Neuron (in vitro differentiated cells): ENCODE data around the gene ATXN7.

Experiments
- H2AFZ ChIP-seq: one replicate; pipeline ENCODE4 v1.6.1; 2013; ENCODE audit warnings: low read depth, mild to moderate bottlenecking, inconsistent platforms, low read length, moderate library complexity
- H3K27me3 ChIP-seq: one replicate; pipeline ENCODE4 v1.6.1; 2013; ENCODE audit warnings: low read length; ENCODE audit not compliant: insufficient read depth
- H3K36me3 ChIP-seq: one replicate; pipeline ENCODE4 v1.6.1; 2013; ENCODE audit warnings: low read length; ENCODE audit not compliant: insufficient read depth
- H3K4me1 ChIP-seq: one replicate; pipeline ENCODE4 v1.6.1; 2013; ENCODE audit warnings: low read length; ENCODE audit not compliant: insufficient read depth
- H3K4me3 ChIP-seq: 2 replicates; pipeline ENCODE4 v1.5.1; 2013; ENCODE audit warnings: mild to moderate bottlenecking, low read length, moderate library complexity
- H3K9me3 ChIP-seq: one replicate; pipeline ENCODE4 v1.6.1; 2013; ENCODE audit warnings: low read length

ATXN7 gene

GRCh38 chr3:64023187-64023860, 159.7 kb downstream of the ATXN7 start, which contains the start of gene PSMD6:
PSMD6 (minus strand) TSS chr3:64023494; CDS start chr3:64023419, 75 bp downstream.
- Histone ChIP-seq H3K27me3 (no peaks in the 10 kb centered on the region), H3K4me1 (peaks cover 21% of the 10 kb centered on the region), H3K9me3 (no peaks in the 10 kb centered on the region), H3K4me3 (peak within 1 kb of the TSS; percentile 95), H2AFZ (peak within 1 kb of the TSS; percentile 70), H3K36me3 (peaks cover 27% of the 10 kb centered on the region)

- H3K27me3 ChIP-seq = no peaks in the 10 kb centered on the region
- H3K4me3 ChIP-seq = peak overlapping the region; percentile 95
- H3K4me1 ChIP-seq = peaks cover 21% of the 10 kb centered on the region
- peaks cover 22% of the 10 kb centered on the region for H3K36me3 ChIP-seq
- no peaks in the 10 kb centered on the region for H3K9me3 ChIP-seq
- peak overlapping the region; percentile 70 for H2AFZ ChIP-seq
Measured at GRCh38 chr3:64023861-64024223, 160.2 kb downstream of the ATXN7 start.

- Histone ChIP-seq H2AFZ (no peak overlapping the region), H3K9me3 (no peaks in the 10 kb centered on the region), H3K27me3 (no peaks in the 10 kb centered on the region), H3K4me1 (peaks cover 24% of the 10 kb centered on the region), H3K36me3 (peaks cover 6% of the 10 kb centered on the region), H3K4me3 (no peak overlapping the region)
Measured at GRCh38 chr3:64026346-64026745, 162.7 kb downstream of the ATXN7 start.

DNA sequence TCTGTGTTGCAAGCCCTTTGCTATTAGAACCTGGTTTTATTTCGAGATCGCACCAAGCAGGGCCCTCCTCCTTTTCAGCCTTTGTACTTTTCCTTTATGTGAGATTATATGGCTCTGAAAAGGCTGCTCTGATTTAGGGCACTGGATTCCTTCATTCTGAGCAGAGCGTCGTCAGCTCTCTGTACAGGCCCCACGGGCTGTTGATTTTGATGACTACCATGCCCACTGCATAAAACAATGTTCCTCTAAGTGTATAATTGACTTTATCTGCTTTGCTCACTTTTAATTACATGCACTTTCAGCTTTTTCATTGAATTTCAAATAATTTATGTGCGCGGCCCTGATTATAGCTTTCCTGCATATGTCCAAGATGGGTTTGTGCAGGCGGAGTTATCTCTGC, 164.0 kb downstream of the ATXN7 start:
- Histone ChIP-seq H3K9me3 (no peaks in the 10 kb centered on the region), H3K4me1 (peaks cover 14% of the 10 kb centered on the region), H3K4me3 (no peak overlapping the region), H3K27me3 (no peaks in the 10 kb centered on the region), H2AFZ (peak overlapping the region; percentile 3), H3K36me3 (no peaks in the 10 kb centered on the region)

DNA sequence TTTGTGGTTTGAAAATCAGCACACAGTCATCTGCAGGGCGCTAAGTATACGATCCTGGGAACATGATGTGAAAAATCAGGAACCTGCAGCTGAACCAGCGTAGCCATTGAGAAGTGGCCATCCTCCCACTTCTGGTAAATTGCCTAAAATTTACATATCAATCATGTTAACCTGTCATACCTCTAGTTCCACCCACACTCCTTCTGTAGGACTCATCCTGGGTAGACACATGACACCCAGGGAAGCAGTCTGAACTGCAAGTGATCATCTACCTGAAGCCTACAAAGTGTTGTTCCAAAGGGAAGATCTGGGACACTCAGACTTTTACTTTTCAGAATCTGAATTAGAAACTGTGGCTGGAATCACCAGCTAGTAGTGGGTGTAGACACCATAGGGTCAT, 165.1 kb downstream of the ATXN7 start:
- Histone ChIP-seq H3K4me1 (peaks cover 14% of the 10 kb centered on the region), H3K27me3 (no peaks in the 10 kb centered on the region), H3K36me3 (no peaks in the 10 kb centered on the region), H3K4me3 (no peak overlapping the region), H2AFZ (no peak overlapping the region), H3K9me3 (no peaks in the 10 kb centered on the region)

- peaks cover 5% of the 10 kb centered on the region for H3K9me3 ChIP-seq
- no peaks in the 10 kb centered on the region for H3K27me3 ChIP-seq
- H3K4me1 ChIP-seq = peaks cover 14% of the 10 kb centered on the region
Measured at GRCh38 chr3:64029287-64029686, 165.6 kb downstream of the ATXN7 start.

GRCh38 chr3:64030741-64031140, 167.1 kb downstream of the ATXN7 start:
- no peaks in the 10 kb centered on the region for H3K36me3 ChIP-seq
- peak overlapping the region; percentile 31 for H3K4me3 ChIP-seq
- H3K27me3 ChIP-seq = no peaks in the 10 kb centered on the region
- peak overlapping the region; percentile 85 for H2AFZ ChIP-seq
- H3K9me3 ChIP-seq = peaks cover 5% of the 10 kb centered on the region
- peaks cover 14% of the 10 kb centered on the region for H3K4me1 ChIP-seq

More at GRCh38 chr3:64029287-64029686, 165.6 kb downstream of the ATXN7 start:
- Histone ChIP-seq H3K36me3 (no peaks in the 10 kb centered on the region), H2AFZ (no peak overlapping the region), H3K4me3 (no peak overlapping the region)

GRCh38 chr3:64031540-64032508, 168.2 kb downstream of the ATXN7 start:
- Histone ChIP-seq H3K4me3 (no peak overlapping the region), H3K36me3 (no peaks in the 10 kb centered on the region), H2AFZ (no peak overlapping the region), H3K27me3 (no peaks in the 10 kb centered on the region), H3K9me3 (peaks cover 5% of the 10 kb centered on the region), H3K4me1 (peaks cover 14% of the 10 kb centered on the region)

DNA sequence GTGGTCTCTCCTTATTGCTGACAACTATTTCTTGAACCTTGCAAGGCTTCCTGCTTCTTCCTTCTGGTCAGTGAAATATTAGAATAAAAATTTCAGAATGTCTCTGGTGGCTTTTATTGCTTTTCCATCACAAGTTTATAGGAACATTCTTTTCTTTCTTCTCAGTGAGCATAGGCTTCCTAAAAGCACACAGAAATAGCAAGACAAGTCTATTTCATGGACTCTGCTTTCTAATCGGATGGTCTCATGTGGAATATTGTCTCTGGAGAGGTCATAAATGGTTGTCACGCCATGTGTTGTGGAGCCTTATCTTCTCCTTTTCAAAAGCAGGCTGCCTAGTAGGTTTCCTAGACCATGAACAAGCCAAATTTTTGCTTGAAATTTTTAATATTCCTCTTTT, 169.4 kb downstream of the ATXN7 start:
- Histone ChIP-seq H3K4me3 (no peak overlapping the region), H3K9me3 (peaks cover 5% of the 10 kb centered on the region), H3K4me1 (peaks cover 3% of the 10 kb centered on the region)

DNA sequence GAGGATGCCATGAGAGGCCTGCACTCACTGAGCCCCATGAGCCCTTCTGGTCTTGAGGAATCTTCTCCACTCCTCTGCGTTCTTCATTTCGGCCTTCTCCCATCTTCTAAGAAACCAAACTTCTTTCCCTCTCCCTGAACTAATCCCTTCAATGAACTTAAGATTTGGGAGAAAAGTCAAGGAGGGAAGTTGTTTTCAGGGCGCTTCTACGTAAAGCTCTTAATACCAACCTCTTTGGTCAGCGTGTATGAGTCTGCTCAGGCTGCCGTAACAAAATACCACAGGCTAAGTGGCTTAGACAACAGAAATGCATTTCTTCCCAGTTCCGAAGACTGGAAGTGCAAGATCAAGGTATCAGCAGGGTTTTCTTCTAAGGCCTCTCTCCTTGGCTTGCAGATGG, 173.4 kb downstream of the ATXN7 start:
- H2AFZ ChIP-seq = no peak overlapping the region
- H3K4me1 ChIP-seq = peaks cover 12% of the 10 kb centered on the region
- H3K4me3 ChIP-seq = no peak overlapping the region
- H3K9me3 ChIP-seq = peaks cover 5% of the 10 kb centered on the region
- no peaks in the 10 kb centered on the region for H3K27me3 ChIP-seq
- H3K36me3 ChIP-seq = no peaks in the 10 kb centered on the region

More for the DNA sequence above, 169.4 kb downstream of the ATXN7 start:
- Histone ChIP-seq H3K27me3 (no peaks in the 10 kb centered on the region), H3K36me3 (no peaks in the 10 kb centered on the region), H2AFZ (no peak overlapping the region)

DNA sequence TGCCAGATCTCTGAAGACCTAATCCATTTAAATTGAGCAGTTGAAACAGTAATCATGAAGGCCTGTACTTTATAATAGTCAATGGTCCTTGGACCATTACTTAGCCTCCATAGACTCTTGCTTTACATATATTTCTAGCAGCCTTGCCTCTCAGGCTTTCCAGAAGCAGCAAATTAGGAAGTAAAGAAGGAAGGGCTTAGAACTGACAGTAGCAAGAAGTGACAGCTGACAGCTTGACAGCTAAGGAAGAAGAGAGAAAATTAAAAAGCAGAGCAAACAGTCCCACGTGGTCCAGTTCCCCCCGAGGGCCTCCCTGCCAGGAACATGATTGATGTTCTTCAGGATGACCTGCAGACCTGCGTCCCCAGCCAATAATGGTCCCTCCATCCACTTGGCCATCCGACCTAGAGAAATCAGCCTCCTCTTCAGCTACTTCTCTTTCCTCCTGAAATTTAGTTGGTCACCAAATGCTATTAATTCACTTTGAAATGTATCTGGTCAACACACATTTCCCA, 174.6 kb downstream of the ATXN7 start:
- Histone ChIP-seq H3K27me3 (no peaks in the 10 kb centered on the region), H3K4me3 (no peak overlapping the region), H3K4me1 (peaks cover 12% of the 10 kb centered on the region), H2AFZ (no peak overlapping the region), H3K36me3 (no peaks in the 10 kb centered on the region), H3K9me3 (peaks cover 5% of the 10 kb centered on the region)

DNA sequence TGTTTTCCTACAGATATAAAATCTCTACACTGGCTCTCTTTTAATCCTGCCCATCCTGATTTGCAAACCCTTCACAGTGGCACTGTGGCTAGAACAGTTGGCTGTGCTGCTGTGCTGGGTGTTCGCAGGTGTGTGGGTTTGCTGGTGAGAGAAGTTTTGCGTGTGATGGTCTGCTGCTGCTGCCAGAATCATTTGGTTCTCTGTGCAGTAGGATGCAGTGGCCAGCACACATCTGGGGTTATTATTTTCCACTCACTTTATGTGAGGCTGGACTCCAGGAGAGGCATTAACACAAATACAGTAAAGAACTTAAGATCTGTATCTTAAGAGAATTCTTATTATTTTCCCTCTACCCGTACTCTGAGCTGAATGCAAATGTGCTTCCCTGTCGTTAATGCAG, 175.7 kb downstream of the ATXN7 start:
- Histone ChIP-seq H3K4me3 (no peak overlapping the region), H2AFZ (no peak overlapping the region), H3K27me3 (no peaks in the 10 kb centered on the region), H3K4me1 (peaks cover 12% of the 10 kb centered on the region), H3K36me3 (no peaks in the 10 kb centered on the region), H3K9me3 (no peaks in the 10 kb centered on the region)
